SK-MEL-5 (cell line): ENCODE measurements around the gene RCSD1. TPM values are rescaled to one million over a fixed set of nuclear protein-coding genes. Genes with fewer than 3 reads are reported as not detected.

Experiments used
- DNase-seq: peaks from one replicate; pipeline ENCODE4 v3.0.0-alpha.2; 2016; ENCODE audit warnings: low read depth, low spot score
- in situ Hi-C: cut with HindIII; loops from 2 replicates; pipeline ENCODE4 v1.10.0; 2016; ENCODE audit warnings: low sequenced_read_pairs, high pct_unique_total_duplicates, low pct_unique_long_range_greater_than_20kb
- total RNA-seq: library from RNA; depleted of rRNA; stranded (reverse); fragments of >200 nt; shearing (Covaris generic); gene quantifications from 2 replicates; pipeline ENCODE4 v1.2.3, GENCODE V29; 2014

RCSD1 gene
- total RNA-seq, 1 experiment from 2014 or later = not detected

DNA sequence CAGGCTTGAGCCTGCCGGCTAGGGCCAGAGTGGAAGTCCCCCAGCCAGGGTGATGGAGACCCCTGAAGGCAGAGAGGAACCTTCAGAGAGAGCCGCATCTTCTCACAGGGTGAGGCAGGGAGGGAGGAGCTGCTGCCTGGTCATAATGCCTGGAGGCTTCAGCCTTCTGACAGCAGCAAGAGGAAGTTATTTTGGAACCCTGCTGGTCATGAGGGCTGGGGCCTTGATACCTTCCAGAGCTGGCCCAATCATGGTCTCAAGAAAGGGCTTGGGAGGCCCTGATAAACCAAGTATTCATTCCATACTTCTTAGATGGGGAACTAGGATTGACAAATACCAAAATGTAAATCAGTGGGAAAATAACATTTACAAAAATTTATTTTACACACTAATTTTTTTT is 65.1 kb downstream of the RCSD1 start:
- peak; percentile 62 for DNase-seq
- in situ Hi-C loops = no loop called here

DNA sequence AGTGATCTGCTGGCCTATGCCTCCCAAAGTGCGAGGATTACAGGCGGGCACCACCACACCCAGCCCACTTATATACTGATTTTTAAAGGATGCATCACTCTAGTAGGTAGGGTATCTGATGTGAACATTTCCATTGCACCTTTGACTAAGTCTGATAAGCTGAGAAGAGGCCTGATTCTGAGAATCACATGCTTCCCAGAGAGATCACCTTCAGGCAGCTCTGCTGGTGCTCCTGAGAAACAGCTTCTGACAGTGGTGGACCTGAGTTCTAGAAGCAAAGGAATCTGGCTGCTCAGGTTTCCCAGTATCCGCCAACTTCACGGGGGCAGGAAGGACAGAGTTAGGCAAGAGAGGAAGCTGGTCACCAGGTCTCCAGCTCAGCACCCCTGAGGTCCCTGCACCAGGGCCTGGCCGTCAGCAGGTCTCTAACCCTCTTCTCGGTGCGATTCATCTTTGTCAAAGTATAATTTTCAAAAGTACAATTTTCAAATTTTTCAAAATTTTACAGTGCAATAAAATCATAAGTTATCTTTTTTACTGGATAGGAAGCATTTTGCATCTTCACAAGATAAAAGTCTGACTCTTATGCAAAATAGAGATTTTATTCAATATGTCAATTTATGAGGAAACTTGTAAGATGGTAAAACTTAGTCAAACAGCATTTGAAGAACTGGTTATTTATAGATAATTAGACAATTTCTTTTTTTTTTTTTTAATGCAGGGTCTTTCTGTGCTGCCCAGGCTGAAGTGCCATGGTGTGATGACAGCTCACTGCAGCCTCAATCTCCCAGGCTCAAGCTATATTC is 65.9 kb downstream of the RCSD1 start:
- in situ Hi-C loops = no loop called here

DNA sequence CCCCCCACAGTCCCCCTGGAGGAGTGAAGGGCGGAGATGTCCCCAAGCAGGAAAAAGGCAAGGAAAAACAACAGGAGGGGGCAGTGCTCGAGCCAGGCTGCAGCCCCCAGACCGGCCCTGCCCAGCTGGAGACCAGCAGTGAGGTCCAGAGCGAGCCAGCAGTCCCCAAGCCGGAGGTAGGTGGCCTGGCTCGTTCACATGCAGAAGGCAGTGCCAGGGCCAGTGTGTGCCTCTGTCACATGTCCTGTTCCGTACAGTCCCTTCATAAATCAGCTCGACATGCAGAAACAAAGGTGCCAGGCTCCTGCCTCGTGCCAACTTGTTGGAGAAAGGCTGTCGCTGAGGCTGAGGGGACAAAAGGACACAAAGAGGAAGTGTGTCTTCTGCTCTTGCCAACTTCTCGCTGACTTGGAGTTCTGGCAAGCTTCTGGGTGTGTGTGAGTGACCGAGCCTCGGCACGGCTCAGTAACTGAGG is 67.7 kb downstream of the RCSD1 start:
- in situ Hi-C loops = no loop called here

More for the DNA sequence above, 65.9 kb downstream of the RCSD1 start:
- no peak for DNase-seq

GRCh38 chr1:167698313-167698712 is 68.3 kb downstream of the RCSD1 start:
- no peak for DNase-seq
- in situ Hi-C loops = no loop called here

More for the DNA sequence above, 67.7 kb downstream of the RCSD1 start:
- no peak for DNase-seq

GRCh38 chr1:167701510-167701909 is 71.5 kb downstream of the RCSD1 start:
- no peak for DNase-seq
- in situ Hi-C loops = no loop called here

- DNase-seq = no peak
- in situ Hi-C loops = no loop called here
Measured at GRCh38 chr1:167703557-167703956, 73.5 kb downstream of the RCSD1 start.

- in situ Hi-C loops = no loop called here
- no peak for DNase-seq
Measured at GRCh38 chr1:167704715-167705114, 74.7 kb downstream of the RCSD1 start.

- in situ Hi-C loops = no loop called here
- no peak for DNase-seq
Measured at GRCh38 chr1:167705250-167705649, 75.2 kb downstream of the RCSD1 start.

DNA sequence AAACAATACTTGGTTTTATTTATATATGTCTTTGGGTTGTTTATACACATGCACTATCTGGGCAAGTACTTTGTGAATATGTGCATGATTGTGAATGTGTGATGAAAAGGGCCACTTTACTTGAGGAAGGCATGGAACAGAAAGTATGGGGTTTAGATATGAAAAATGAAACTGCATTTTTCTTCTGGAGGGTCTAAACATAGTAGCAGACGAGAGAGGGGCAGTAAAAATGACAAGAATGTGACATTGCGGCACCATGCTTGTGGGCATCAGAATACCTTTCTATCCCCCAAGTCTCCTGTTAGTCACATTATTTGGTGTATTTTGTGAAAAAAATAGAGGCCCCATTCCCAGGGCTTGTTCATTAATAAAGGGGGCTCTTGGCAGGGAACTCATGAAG is 76.3 kb downstream of the RCSD1 start:
- in situ Hi-C loops = no loop called here

GRCh38 chr1:167706931-167707877 is 77.2 kb downstream of the RCSD1 start:
- DNase-seq = no peak
- in situ Hi-C loops = no loop called here

More for the DNA sequence above, 76.3 kb downstream of the RCSD1 start:
- no peak for DNase-seq

DNA sequence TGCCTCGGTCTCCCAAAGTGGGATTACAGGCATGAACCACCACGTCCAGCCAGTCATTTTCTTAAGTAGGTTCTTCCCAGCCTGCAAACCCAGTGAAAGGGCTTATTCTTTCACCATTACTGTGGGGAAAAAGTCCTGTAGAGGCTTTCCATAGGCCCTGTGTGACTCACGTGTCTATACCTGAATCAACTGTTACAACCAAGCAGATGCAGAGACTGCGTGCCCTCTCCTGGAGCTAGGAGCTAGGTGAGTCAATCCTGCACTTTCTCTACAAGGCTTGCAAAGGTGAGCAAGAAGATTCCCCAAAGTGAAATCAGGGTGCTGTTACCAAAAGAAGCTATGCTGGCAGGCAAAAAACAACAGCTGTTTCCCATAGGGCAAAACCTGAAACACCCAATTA is 77.9 kb downstream of the RCSD1 start:
- in situ Hi-C loops = no loop called here
- DNase-seq = peak; percentile 48

- in situ Hi-C loops = no loop called here
- peak; percentile 96 for DNase-seq
Measured at GRCh38 chr1:167708940-167709389, 78.9 kb downstream of the RCSD1 start.

DNA sequence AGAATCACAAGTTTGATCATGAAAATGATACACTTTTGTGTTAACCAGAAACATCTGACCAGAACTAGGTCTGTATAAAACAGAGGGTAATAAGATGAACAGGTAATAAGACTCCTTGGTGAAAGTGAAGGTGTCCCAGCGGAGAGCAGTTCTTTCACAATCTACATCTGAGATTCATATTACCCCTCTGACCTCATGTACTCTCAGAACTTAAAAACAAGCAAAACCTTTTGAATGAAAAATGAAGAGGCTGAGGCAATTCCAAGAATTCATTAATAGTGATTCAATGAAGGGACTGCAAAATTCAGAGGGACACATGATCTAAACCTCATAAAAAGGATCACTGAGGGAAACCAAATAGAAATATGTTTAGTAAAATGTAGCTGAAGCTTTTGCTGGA is 80.8 kb downstream of the RCSD1 start:
- no peak for DNase-seq
- in situ Hi-C loops = no loop called here

- DNase-seq = no peak
- in situ Hi-C loops = no loop called here
Measured at GRCh38 chr1:167711797-167712196, 81.8 kb downstream of the RCSD1 start.

GRCh38 chr1:167713330-167714081 is 83.5 kb downstream of the RCSD1 start:
- in situ Hi-C loops = no loop called here
- no peak for DNase-seq

- in situ Hi-C loops = no loop called here
- no peak for DNase-seq
Measured at GRCh38 chr1:167714098-167714438, 84.0 kb downstream of the RCSD1 start.

GRCh38 chr1:167714439-167715156 is 84.6 kb downstream of the RCSD1 start:
- DNase-seq = peak; percentile 88
- in situ Hi-C loops = no loop called here
